Mesothelial cell of epicardium (in vitro differentiated cells): ENCODE data around the gene PLEKHD1. TPM values are rescaled to one million over a fixed set of nuclear protein-coding genes. Genes with fewer than 3 reads are reported as not detected.

ENCODE experiments used
- DNase-seq, 2 experiments: peaks; one replicate each; pipeline ENCODE4 v3.0.0; 2021; ENCODE audit warnings: low spot score in 2 of 2; ENCODE audit not compliant: unreplicated experiment in 2 of 2
- H3K27ac Mint-ChIP-seq: 2 replicates; pipeline ENCODE4 v1.8.0; 2021; ENCODE audit warnings: mixed read lengths
- H3K27me3 Mint-ChIP-seq: 2 replicates; pipeline ENCODE4 v1.8.0; 2021; ENCODE audit warnings: low read depth, mixed read lengths
- H3K36me3 Mint-ChIP-seq: 2 replicates; pipeline ENCODE4 v1.8.0; 2021; ENCODE audit warnings: mixed read lengths
- H3K4me1 Mint-ChIP-seq: 2 replicates; pipeline ENCODE4 v1.8.0; 2021; ENCODE audit warnings: mixed read lengths
- H3K4me3 Mint-ChIP-seq: 2 replicates; pipeline ENCODE4 v1.8.0; 2021; ENCODE audit warnings: mild to moderate bottlenecking, moderate library complexity, mixed read lengths
- H3K9me3 Mint-ChIP-seq: 2 replicates; pipeline ENCODE4 v1.8.0; 2021; ENCODE audit warnings: mixed read lengths
- total RNA-seq: library from RNA; stranded (reverse); gene quantifications from 3 replicates; pipeline ENCODE4 v1.2.1, GENCODE V29; 2021
- TF ChIP-seq, protein P1 (sequence below): fragments of 200-600 bp; sonication (generic); IDR thresholded peaks from one replicate; pipeline ENCODE4 v1.5.0; 2021; ENCODE audit warnings: antibody characterized with exemption; ENCODE audit not compliant: unreplicated experiment

Gene PLEKHD1
- total RNA-seq, 1 donor from 2014 or later = 0.20 TPM

DNA sequence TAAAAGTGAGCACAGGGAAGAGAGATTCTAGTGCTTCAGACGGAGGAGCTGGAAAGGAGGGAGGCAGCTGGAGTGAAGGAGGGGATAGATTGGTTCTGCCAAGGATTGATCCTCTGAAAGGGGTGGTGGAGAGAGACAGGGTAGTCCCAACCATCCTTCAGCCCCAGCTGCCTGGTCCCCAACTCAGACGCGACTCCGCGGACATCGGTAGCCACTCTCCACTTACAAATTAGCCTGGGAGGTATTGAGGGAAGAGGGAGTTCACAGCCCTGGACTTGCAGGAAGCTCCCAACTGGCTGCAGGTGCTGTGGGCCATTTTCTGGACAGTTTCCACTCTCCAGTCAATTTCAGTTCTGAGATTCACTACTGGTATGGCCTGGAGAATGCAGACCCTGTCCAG lies 1.2 kb downstream of the PLEKHD1 start:
- peaks cover 10% of the 10 kb centered on the region for H3K4me1 Mint-ChIP-seq
- DNase-seq = no peak
- no peak overlapping the region for H3K27ac Mint-ChIP-seq
- H3K9me3 Mint-ChIP-seq = no peaks in the 10 kb centered on the region
- H3K36me3 Mint-ChIP-seq = no peaks in the 10 kb centered on the region
- H3K4me3 Mint-ChIP-seq = peak overlapping the region; percentile 37
- H3K27me3 Mint-ChIP-seq = peaks cover 80% of the 10 kb centered on the region
- TF ChIP-seq, protein P1, sequence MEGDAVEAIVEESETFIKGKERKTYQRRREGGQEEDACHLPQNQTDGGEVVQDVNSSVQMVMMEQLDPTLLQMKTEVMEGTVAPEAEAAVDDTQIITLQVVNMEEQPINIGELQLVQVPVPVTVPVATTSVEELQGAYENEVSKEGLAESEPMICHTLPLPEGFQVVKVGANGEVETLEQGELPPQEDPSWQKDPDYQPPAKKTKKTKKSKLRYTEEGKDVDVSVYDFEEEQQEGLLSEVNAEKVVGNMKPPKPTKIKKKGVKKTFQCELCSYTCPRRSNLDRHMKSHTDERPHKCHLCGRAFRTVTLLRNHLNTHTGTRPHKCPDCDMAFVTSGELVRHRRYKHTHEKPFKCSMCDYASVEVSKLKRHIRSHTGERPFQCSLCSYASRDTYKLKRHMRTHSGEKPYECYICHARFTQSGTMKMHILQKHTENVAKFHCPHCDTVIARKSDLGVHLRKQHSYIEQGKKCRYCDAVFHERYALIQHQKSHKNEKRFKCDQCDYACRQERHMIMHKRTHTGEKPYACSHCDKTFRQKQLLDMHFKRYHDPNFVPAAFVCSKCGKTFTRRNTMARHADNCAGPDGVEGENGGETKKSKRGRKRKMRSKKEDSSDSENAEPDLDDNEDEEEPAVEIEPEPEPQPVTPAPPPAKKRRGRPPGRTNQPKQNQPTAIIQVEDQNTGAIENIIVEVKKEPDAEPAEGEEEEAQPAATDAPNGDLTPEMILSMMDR = no peak

DNA sequence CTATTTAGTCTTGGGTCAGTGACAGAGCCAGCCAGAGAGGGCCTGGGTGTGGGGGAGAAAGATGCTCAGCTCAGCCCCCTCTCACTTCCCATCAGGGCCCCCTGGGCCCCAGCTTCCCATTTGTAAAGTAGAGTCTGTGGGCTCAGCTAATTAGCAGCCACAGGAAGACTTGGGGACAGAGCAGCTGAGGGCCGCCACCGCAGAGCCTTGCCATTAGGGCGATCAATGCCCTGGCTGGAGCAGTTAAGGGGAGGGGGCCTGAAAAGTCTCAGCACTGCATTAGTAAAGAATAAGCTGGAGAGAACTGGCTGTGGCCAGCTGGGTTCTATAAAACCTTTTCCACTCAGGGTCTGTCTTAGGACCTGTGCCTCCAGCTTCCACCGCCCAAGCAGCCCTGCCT lies 2.7 kb downstream of the PLEKHD1 start:
- TF ChIP-seq, protein P1 = no peak
- Mint-ChIP-seq H3K36me3 (no peaks in the 10 kb centered on the region), H3K27ac (no peak overlapping the region), H3K27me3 (peaks cover 75% of the 10 kb centered on the region), H3K4me1 (peaks cover 10% of the 10 kb centered on the region), H3K4me3 (no peak overlapping the region), H3K9me3 (no peaks in the 10 kb centered on the region)
- DNase-seq = no peak

DNA sequence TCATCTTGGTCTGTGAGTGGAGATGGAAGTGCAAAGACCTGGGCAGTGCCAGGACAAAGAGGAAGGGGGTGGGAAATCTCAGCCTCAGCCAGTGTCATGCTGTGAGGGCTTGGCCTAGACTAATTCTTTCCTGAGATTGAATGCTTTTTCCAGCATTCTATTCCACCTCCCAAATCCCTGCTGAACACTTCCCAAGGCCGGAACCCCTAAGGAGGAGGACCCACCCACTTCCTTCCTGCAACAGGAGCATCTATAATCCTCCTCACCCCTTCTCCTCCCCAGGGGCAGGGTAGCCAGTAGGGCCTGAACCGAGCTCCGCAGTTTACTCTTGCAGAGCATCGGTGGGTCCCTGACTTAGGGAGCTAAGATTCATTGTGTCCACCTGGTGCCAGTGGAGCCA lies 3.2 kb downstream of the PLEKHD1 start:
- Mint-ChIP-seq H3K36me3 (no peaks in the 10 kb centered on the region), H3K4me1 (peaks cover 10% of the 10 kb centered on the region), H3K27me3 (peaks cover 71% of the 10 kb centered on the region), H3K27ac (no peak overlapping the region), H3K4me3 (no peak overlapping the region), H3K9me3 (no peaks in the 10 kb centered on the region)
- no peak for DNase-seq
- TF ChIP-seq, protein P1 = no peak

DNA sequence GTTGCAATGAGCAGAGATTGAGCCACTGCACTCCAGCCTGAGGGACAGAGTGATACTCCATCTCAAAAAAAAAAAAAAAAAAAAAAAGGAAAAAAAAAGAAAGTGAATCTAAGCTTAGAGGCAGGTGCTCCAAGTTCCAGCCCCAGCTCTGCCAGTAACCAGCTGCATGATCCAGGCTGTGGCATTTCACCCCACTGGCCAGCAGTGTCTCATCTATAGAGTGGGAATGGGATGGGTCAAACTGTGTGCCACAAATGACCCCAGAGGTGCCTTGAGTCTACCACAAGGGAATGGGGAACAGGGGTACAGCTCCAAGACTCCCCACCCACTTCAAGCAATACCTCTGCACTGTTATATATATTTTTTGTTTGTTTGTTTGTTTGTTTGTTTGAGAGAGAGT lies 5.0 kb downstream of the PLEKHD1 start:
- H3K4me1 Mint-ChIP-seq = peaks cover 3% of the 10 kb centered on the region
- H3K27ac Mint-ChIP-seq = no peak overlapping the region
- TF ChIP-seq, protein P1 = no peak
- peaks cover 67% of the 10 kb centered on the region for H3K27me3 Mint-ChIP-seq
- no peaks in the 10 kb centered on the region for H3K9me3 Mint-ChIP-seq
- H3K4me3 Mint-ChIP-seq = no peak overlapping the region
- DNase-seq = no peak
- H3K36me3 Mint-ChIP-seq = no peaks in the 10 kb centered on the region

DNA sequence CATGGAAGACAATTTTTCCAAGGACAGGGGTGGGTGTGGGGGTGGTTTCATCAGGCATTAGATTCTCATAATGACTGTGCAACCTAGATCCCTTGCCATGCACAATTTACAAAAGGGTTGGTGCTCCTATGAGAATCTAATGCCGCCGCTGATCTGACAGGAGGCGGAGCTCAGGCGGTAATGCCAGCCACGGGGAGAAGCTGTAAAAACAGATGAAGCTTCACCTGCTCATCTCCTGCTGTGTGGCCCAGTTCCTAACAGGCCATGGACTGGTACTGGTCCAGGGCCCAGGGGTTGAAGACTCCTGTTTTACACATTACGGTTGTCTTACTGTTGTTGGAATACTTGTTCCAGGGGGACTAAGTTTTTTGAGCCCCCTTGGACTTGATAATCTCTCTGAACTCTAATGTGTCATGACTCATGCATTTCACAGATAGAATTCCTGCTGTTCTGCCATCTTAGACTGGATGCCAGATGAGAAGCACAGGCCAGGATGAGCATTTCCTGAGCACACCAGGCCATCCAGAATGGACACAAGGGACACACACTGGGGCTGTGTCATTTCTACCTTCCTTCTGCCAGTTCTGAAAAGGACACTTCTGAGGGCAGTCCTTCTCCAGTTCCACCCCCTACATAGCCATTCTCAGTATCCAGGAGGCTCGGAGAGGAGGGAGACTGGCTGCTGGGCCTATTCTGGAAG lies 5.8 kb downstream of the PLEKHD1 start:
- Mint-ChIP-seq H3K27ac (no peak overlapping the region), H3K9me3 (no peaks in the 10 kb centered on the region), H3K4me1 (peaks cover 3% of the 10 kb centered on the region), H3K27me3 (peaks cover 64% of the 10 kb centered on the region), H3K36me3 (no peaks in the 10 kb centered on the region), H3K4me3 (no peak overlapping the region)
- TF ChIP-seq, protein P1 = no peak
- no peak for DNase-seq
